Measurements from ENCODE around the gene ZFP36. TPM values are rescaled to one million over a fixed set of nuclear protein-coding genes. Genes with fewer than 3 reads are reported as not detected.

The ZFP36 gene
- polyA plus RNA-seq, 5 donors = 36.6 to 122 (median 82.1) TPM

DNA sequence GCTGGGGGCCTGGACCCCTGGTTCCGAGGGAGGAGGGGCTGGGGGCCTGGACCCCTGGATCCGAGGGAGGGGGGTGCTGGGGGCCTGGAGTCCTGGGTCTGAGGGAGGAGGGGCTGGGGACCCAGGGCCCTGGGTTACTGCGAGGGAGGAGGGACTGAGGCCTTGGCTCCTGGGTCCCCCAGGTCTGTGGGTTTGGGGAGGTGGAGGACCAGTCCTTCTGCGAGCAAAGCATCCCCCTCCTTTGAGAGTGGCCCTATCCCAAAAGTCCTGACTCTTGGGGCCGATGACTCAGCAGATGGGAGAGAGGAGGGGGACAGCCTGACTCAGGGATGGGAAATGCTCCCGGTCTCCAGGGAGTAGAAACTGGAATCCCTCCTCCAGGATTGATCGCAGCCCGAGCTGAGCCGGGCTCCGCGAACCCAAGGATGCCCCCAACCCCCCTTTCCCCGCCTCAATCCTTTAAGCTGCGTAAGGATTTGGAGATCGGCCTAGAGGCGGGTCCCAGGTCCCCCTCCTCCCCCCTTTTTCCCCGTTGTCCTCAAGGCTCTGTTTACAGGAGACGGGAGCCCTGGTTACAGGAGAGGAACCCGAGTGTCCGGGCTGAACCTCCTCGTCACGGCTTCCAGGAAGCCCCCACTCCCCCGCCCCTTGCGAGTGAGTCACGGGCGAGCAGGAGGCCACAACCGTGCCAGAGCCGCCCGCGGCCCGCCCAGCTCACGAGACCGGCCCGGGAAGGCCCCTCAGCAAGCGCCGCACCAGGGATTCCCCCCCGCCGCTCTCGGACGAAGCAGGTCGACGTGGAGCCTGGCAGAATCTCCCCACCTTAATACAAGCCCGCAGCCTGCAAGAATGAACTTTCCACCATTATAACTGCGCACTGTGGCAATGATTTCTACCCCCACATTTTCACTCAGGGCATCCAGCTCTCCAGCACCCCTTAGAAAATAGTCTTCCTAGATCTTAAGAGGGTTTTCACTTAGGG is 3.0 kb upstream of the ZFP36 start:
- DNase-seq = peak; percentile 93 to 96

DNA sequence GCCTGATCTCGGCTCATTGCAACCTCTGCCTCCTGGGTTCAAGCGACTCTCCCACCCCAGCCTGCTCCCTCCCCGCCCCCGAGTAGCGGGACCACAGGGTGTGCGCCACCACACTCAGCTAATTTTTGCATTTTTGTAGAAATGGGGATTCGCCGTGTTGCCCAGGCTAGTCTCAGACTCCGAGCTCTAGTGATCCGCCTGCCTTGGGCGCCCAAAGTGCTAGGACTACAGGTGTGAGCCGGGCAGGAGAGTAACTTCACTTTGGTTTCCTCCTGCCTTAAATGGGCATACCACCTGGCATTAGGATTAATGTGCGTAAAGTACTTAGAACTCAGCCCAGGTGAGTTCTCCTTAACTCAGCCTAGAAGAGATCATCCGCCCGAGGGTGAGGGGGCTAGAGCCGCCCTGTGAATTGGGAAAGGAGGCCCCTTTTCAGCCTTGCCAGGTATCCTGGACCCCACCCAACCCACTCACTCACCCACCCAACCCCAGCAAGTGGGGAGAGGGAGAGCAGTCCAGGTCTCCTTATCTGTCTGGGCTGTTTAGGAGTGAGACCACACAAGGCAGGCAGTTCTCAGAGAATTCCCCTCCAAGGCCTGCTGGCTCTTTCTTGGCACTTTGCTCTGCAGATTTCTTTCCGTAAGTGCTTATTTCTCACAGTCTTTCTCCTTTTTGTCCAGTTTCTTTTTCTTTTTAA is 1.2 kb upstream of the ZFP36 start:
- no peak for DNase-seq

DNA sequence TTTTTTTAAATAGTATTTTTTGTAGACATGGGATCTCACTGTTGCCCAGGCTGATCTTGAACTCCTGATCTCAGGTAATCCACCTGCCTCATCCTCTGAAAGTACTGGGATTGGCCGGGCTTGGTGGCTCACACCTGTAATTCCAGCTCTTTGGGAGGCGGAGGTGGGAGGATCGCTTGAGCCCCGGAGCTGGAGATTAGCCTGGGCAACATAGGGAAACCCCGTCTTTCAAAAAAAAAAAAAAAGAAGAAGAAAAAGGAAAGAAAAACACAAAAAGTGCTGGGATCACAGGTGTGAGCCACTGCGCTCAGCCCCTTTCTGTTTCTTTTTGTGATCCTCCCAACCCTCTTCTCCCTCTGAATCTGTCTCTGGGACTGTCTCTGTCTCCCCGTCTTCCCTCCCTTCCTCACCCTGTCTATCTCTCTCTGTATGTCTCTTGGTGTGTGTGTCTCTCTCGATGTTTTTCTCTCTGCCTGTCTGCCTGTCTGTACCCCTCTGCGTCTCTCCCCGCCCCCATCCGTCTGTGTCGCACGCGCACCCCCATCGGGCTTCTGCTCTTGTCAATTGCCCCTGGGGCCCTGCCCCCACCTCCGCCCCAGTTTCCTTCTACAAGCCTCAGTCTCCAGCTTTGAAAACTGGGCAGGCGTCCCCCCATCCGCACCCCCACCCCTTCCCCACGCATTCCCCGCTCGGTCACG is 540 bp upstream of the ZFP36 start:
- DNase-seq = no peak

DNA sequence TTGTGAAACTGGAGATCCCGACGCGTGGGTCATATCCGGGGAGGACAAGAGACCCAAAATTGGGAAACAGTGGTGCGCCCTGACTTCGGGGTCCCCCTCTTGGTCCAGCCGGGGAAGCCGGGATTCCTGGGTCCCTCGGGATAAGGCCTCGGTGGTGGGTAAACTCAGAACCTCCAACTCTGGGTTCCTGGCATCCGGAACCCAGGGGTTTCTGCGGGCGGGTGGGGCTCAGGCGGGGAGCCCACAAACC is 688 bp downstream of the ZFP36 start:
- DNase-seq = no peak

DNA sequence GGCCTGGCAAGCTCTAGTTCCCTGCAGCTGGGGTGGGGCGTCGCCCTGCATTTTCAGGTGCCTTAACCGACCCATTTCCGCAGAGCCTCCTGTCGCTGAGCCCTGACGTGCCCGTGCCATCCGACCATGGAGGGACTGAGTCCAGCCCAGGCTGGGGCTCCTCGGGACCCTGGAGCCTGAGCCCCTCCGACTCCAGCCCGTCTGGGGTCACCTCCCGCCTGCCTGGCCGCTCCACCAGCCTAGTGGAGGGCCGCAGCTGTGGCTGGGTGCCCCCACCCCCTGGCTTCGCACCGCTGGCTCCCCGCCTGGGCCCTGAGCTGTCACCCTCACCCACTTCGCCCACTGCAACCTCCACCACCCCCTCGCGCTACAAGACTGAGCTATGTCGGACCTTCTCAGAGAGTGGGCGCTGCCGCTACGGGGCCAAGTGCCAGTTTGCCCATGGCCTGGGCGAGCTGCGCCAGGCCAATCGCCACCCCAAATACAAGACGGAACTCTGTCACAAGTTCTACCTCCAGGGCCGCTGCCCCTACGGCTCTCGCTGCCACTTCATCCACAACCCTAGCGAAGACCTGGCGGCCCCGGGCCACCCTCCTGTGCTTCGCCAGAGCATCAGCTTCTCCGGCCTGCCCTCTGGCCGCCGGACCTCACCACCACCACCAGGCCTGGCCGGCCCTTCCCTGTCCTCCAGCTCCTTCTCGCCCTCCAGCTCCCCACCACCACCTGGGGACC is 1.2 kb downstream of the ZFP36 start:
- DNase-seq = no peak

DNA sequence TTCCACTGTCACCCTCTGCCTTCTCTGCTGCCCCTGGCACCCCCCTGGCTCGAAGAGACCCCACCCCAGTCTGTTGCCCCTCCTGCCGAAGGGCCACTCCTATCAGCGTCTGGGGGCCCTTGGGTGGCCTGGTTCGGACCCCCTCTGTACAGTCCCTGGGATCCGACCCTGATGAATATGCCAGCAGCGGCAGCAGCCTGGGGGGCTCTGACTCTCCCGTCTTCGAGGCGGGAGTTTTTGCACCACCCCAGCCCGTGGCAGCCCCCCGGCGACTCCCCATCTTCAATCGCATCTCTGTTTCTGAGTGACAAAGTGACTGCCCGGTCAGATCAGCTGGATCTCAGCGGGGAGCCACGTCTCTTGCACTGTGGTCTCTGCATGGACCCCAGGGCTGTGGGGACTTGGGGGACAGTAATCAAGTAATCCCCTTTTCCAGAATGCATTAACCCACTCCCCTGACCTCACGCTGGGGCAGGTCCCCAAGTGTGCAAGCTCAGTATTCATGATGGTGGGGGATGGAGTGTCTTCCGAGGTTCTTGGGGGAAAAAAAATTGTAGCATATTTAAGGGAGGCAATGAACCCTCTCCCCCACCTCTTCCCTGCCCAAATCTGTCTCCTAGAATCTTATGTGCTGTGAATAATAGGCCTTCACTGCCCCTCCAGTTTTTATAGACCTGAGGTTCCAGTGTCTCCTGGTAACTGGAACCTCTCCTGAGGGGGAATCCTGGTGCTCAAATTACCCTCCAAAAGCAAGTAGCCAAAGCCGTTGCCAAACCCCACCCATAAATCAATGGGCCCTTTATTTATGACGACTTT is 2.0 kb downstream of the ZFP36 start:
- no peak for DNase-seq

DNA sequence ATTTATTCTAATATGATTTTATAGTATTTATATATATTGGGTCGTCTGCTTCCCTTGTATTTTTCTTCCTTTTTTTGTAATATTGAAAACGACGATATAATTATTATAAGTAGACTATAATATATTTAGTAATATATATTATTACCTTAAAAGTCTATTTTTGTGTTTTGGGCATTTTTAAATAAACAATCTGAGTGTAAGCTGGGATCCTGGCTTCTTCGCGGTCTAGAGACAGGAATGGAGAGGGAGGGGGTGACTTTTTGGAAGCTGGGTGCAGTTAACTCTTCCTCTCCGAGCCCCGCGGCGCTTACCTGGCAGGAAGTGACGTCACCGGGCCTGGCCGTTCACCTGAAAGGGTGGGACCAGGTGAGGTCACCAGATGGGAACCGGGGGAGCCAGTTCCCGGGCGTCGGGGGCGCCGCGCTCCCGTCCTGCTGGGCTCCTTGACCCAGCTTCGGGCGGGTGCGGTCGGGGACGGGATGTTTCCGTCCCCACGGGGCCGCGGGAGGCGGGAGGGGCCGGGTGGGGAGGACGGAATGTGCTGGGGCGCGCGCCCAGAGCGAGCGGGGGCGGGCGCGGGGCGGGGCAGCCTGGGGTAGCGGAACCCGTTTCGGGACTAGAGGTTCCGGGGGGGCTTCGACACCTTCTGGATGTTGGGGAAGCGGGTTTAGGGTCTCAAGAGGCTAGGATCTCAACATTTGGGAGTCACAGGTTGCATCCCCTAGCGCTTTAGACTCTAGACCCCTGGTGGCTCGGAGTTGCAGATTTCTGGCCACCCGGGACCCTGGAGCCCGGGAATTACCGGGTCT is 2.8 kb downstream of the ZFP36 start:
- DNase-seq = peak; percentile 77 to 84

DNA sequence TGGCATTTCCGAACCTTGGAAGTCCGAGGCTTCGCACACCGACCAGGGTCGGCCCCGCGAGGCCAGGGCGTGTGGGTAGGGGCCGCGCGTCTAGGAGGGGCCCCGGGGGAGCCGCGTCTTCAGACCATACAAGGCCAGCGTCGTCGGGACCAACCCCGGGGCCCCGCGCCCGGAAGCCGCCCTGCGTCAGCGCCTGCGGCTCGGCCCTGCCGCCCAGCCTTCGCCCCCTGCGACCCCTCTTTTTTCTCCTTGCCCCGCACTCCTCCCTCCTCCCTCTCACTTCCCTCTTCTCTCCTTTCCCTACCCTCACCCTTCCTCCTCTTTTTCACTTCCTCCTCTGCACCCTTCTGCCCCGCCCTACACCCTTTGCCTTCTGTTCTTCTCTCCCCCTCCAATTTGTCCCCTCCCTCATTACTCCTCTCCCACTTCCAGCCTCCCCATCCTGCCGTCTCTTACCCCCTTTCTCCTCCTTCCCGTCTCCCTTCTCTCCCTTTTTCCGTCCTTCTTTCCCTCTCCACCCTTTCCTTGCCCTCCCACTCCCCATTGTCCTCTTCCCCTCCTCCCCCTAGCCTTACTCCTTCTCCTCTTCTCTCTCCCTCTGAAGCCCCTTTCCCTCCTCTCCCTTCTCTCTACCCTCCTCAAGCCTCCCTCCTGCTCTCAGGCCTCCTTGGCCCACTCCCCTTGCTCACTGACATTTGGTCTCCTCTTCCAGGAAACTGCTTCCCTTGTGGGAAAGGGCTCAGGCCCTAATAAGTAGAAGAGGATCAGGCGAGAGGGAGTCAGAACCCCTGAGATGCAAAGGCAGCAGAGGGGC is 3.6 kb downstream of the ZFP36 start:
- peak; percentile 74 to 77 for DNase-seq

DNA sequence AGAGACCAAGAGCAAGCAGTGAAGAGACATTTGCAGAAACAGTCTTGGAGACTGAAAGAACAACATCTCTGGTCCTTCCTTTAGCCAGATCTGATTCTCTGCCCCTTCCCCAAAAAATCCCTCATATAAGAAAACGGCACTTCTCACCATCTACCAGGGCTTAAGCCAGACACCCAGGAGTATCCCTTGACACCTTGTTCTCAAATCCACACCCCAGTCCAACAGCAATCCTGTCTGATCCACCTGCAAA is 4.1 kb downstream of the ZFP36 start:
- DNase-seq = no peak

DNA sequence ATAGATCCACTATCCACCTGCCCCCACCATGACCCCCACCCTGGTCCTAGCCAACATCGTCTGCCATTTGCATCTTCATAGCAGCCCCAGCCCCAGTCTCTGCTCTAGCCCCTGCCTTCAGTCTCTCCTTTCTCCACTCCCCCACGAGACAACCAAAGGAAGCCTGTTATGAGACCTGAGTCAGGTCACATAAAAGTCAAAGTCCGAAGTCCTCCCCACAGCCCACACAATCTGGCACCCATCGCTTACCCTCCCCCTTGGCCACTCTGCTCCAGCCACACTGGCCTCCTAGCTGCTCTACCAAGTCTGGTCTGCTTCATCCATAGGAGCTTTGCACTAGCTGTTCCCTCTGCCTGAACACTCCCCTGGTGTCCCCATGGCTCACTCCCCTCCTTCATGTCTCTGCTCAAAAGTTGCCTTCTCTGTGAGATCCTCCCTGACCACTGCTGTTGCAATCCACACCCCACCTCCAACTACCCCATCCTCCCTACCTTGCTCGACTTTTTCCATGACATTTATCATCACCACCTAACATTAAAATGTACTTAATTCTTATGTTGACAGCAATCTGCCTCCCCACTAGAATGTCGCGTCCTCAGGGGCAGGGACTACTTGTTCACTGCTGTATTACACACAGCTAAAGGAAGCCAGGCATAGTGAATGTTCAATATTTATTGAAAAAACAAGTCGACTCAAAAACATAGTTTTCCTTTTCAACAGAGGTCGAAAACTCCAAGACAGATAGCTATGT is 4.6 kb downstream of the ZFP36 start:
- DNase-seq = no peak

DNA sequence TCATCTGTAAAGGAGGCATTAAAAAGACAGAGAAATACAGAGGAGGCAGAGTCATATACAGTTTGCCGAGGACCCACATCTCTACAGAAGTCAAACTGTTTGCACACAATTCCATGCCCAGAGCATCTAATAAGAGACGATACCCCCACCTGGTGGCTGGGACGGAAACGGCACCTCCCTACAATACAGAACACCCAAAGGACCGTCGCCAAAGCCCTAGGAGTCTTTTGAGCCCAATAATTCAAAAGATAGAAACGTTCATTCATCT is 5.1 kb downstream of the ZFP36 start:
- DNase-seq = peak in 1 of 2 donors; percentile 83

DNA sequence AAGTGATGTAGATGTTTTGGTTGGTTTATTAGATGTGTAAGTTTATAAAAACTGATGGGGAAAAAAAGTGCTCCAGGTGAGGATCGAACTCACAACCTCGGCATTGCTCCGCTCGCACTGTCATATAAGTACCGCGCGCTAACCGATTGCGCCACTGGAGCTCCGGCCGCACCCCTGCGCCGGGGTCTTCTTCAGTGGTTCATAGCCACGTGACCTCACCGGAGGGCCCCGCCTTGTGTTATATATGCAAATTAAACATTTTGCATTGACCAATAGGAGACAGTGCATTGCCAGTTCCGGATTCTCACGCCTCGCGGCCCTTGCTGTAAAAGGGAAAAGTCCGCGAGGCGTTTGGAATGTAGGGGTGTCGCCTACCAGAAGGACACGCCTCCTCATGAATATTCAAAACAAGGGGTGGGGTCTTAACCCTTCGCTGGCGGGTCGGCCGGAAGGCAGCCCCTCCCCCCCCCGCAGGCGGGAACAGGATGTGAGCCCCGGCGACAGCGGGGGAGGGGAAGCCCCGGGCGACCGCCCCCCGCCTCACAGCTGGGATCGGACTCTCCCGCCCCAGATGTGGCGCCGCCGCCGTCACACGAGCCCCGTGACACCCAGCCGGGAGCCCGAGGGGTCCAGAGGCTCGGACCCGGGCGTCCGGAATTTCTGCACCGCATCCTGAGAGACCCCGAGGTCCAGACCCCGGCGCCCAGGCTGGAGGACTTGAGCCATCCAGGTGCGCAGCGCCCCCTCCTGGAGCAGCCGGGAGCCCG is 5.6 kb downstream of the ZFP36 start, which contains the start of gene PLEKHG2:
Gene PLEKHG2, plus strand, starts transcription at position 570 of the 767 bp plus-strand sequence. CDS start 1,418 bp downstream, outside the sequence.
- peak; percentile 99 to 100 for DNase-seq

DNA sequence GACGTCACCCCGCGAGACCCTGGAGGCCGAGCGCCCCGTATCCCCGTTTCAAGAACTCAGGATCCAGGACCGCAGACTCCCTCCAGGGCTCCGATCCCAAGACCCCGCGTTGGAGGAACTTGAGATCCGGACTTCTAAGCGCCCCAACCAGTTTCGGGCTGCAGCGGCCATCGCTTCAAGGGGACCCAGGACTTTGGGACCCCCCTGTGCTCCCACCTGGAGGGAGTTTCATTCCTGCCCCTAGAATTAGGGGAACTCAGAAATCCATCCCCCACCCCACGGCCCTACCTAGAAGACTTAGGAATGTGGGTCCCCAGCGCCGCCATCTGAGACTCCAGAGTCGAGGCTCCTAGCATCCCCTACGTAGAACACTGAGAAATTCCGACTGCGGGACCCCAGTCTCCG is 6.2 kb downstream of the ZFP36 start:
- peak in 1 of 2 donors; percentile 62 for DNase-seq

DNA sequence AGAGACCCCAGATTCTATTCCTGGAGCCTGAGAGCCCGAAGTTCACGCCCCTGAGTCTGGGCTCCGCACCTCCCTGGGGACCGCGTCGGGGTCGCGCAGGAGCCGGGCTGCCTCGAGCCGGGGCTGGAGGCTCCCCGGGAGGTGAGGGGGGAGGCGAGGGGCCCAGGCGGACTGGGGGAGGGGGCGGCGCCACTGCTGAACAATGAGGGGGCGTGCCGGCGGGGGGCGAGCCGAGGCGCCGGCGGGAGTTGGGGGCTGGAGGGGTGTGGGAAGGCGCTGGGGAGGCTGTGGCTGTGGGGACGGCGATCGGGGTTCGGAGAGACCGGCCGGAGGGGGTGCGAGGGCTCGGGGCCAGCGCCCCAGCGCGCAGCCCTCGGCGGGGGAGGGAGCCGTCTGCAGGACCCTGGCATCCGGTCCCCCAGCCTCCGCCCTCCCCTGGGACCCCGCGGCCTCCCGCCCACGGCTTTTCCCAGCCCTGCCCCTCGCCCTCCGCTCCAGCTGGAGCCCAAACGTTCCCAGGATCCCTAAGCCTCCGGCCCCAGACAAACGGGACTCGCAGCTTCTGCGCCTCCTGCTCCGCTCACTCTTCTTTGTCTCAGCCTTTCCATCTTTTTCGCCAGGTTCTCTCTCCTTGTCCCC is 6.7 kb downstream of the ZFP36 start:
- peak; percentile 81 to 82 for DNase-seq

DNA sequence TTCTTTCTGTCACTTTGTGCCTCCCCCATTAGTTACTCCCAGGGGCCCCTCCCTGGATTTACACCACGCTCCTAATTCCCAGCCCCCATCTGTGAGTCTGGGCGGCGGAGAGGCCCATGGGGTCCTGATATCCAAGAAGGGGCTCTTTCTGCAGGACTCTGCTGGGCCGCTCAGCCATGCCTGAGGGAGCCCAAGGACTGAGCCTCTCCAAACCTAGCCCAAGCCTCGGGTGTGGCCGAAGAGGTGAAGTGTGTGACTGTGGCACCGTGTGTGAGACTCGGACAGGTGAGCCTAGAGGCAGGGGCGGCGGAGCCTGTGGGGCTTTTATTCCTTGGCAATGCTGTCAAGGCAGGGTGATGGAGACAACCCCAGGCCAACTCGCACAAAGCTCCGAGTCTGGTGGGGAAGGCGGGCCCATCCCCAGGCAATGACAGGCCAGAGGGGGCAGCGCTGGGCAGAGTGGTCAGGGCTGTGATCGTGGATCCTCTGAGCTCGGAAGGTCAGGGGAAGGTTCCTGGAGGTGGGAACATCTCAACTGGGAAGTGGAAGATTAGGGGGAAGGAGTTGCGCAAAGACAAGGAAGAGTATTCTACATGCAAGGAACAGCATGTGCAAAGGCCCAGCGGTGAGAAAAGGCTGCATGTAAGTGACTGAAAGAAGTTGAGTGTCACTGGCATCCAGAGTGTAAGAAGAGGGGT is 7.4 kb downstream of the ZFP36 start:
- no peak for DNase-seq

DNA sequence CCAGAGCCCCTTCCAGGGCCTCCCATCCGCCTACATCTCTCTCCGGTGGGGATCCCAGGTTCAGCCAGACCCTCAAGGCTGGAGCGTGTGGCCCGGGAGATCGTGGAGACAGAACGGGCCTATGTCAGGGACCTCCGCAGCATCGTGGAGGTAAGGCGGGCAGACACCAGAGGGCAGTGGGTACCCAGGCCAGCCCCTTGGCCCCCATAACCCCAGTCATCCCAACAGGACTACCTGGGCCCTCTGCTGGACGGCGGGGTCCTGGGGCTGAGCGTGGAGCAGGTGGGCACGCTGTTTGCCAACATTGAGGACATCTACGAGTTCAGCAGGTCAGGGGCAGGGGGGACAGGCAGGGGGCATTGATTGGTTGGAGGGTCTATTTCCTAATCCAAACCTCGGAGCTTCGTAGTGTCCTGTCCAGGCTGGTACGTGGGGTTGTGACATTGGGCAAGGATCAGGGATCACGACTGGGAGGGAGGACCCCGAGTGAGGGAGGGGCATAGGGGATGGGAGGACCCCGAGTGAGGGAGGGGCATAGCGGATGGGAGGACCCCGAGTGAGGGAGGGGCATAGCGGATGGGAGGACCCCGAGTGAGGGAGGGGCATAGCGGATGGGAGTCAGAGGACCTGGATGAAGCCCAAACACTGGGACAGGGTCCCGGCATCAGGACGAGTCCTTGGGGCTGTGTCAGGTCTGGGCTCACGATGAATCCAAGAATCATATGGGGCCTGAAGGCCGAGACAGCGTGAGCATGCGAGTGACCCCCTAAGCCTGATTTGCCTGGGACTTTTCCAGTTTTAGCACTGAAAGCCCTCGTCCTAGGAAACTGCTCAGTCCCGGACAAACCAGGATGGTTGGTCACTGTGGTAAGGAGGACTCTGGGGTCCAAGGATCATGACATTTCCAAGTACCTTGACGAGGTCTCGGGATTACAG is 8.7 kb downstream of the ZFP36 start:
- DNase-seq = no peak

All from right lung (tissue), 5 donors.